ENCODE results near the gene ACKR2. TPM values are rescaled to one million over a fixed set of nuclear protein-coding genes. Genes with fewer than 3 reads are reported as not detected.

The ACKR2 gene
- total RNA-seq, 3 donors from 2014 or later (not counting 1 experiment from before 2014, with no cell fraction given), result 0.56 to 0.95 (median 0.72) TPM

DNA sequence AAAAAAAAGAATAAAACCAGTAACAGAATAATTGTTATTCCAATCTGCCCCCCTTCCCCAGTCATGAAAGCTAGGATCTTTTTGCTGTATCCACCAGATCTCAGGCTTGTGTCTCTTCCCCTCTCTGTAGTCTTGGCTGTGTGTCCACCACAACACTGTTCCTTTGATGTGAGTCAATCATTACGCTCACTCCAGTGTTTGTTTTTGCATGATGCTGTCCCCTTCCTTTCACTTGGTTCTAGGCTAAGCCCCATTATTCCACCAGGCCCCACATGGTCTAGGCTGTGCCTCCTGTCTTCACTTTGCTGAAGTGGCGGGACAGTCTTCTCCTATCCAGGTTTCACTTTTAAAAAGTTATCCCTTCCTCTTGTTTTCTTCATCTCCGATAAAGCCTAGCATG, 13.6 kb downstream of the ACKR2 start:
- Histone ChIP-seq H3K4me1 (ENCODE audit: control insufficient read depth, insufficient read depth, low read length) (no peaks in the 10 kb centered on the region), H3K4me3 (ENCODE audit: low read length) (no peak overlapping the region), H3K27me3 (ENCODE audit: control insufficient read depth, insufficient read depth, low read length) (no peaks in the 10 kb centered on the region), H3K27ac (ENCODE audit: low read length) (no peak overlapping the region), H3K9me3 (ENCODE audit: control insufficient read depth, insufficient read depth, low read length) (no peaks in the 10 kb centered on the region), H3K36me3 (ENCODE audit: control insufficient read depth, insufficient read depth, low read length) (no peaks in the 10 kb centered on the region)
- Mint-ChIP-seq H3K4me1 (no peaks in the 10 kb centered on the region), H3K9me3 (no peaks in the 10 kb centered on the region), H3K36me3 (no peaks in the 10 kb centered on the region), H3K27me3 (ENCODE audit: low read depth in 2 of 2) (peaks cover 16 to 18% of the 10 kb centered on the region in 2 donors), H3K4me3 (no peak overlapping the region), H3K27ac (no peak overlapping the region)
- WGBS (ENCODE audit: insufficient coverage), result 97% methylated on average over 3 of the region's 3 CpGs
- ATAC-seq (no peak), DNase-seq (no peak)
- intact Hi-C loops (cut with micrococcal nuclease), result no loop called here
- TF ChIP-seq, protein P1, sequence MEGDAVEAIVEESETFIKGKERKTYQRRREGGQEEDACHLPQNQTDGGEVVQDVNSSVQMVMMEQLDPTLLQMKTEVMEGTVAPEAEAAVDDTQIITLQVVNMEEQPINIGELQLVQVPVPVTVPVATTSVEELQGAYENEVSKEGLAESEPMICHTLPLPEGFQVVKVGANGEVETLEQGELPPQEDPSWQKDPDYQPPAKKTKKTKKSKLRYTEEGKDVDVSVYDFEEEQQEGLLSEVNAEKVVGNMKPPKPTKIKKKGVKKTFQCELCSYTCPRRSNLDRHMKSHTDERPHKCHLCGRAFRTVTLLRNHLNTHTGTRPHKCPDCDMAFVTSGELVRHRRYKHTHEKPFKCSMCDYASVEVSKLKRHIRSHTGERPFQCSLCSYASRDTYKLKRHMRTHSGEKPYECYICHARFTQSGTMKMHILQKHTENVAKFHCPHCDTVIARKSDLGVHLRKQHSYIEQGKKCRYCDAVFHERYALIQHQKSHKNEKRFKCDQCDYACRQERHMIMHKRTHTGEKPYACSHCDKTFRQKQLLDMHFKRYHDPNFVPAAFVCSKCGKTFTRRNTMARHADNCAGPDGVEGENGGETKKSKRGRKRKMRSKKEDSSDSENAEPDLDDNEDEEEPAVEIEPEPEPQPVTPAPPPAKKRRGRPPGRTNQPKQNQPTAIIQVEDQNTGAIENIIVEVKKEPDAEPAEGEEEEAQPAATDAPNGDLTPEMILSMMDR (IDR thresholded peaks at IDR 0.05), result no peak

DNA sequence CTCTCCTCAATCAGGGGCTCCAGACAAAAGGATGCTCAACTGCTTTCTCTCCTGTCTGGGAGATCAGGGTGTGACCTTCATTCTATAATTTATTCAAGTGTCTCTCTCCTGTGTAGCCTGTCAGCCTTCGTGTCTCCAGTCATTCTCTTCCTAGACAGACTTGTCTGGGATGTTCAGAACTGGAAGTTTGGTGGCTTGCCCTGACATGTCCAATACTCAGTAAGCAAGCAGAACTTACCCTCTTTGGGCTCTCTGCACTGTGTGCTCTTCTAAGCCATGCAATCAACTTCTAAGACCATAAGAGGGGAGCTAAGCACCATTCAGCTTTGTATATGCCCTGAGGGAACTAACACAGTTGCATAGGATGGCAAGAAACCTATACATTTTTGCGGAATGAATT, 14.1 kb downstream of the ACKR2 start:
- Mint-ChIP-seq H3K36me3 (no peaks in the 10 kb centered on the region), H3K4me3 (no peak overlapping the region), H3K27ac (no peak overlapping the region), H3K27me3 (ENCODE audit: low read depth in 2 of 2) (peaks cover 16 to 18% of the 10 kb centered on the region in 2 donors), H3K9me3 (no peaks in the 10 kb centered on the region), H3K4me1 (no peaks in the 10 kb centered on the region)
- H3K36me3 ChIP-seq (ENCODE audit: control insufficient read depth, insufficient read depth, low read length), result no peaks in the 10 kb centered on the region
- H3K27ac ChIP-seq (ENCODE audit: low read length), result no peak overlapping the region
- H3K4me3 ChIP-seq (ENCODE audit: low read length), result no peak overlapping the region
- intact Hi-C loops (cut with micrococcal nuclease), result no loop called here
- DNase-seq (no peak), ATAC-seq (no peak)
- TF ChIP-seq, protein P1 (IDR thresholded peaks at IDR 0.05), result no peak
- H3K4me1 ChIP-seq (ENCODE audit: control insufficient read depth, insufficient read depth, low read length), result no peaks in the 10 kb centered on the region
- 82% methylated on average over 2 of the region's 2 CpGs for WGBS (ENCODE audit: insufficient coverage)
- H3K9me3 ChIP-seq (ENCODE audit: control insufficient read depth, insufficient read depth, low read length), result no peaks in the 10 kb centered on the region
- H3K27me3 ChIP-seq (ENCODE audit: control insufficient read depth, insufficient read depth, low read length), result no peaks in the 10 kb centered on the region

GRCh38 chr3:42826141-42826540, 16.9 kb downstream of the ACKR2 start:
- no peaks in the 10 kb centered on the region for H3K9me3 ChIP-seq (ENCODE audit: control insufficient read depth, insufficient read depth, low read length)
- H3K4me3 ChIP-seq (ENCODE audit: low read length), result no peak overlapping the region
- TF ChIP-seq, protein P1 (IDR thresholded peaks at IDR 0.05), result no peak
- Mint-ChIP-seq H3K36me3 (no peaks in the 10 kb centered on the region), H3K27ac (no peak overlapping the region), H3K27me3 (ENCODE audit: low read depth in 2 of 2) (peaks cover 16 to 21% of the 10 kb centered on the region in 2 donors), H3K4me3 (no peak overlapping the region), H3K9me3 (no peaks in the 10 kb centered on the region), H3K4me1 (peaks cover 1 to 6% of the 10 kb centered on the region in 2 donors)
- peaks cover 2% of the 10 kb centered on the region for H3K27me3 ChIP-seq (ENCODE audit: control insufficient read depth, insufficient read depth, low read length)
- intact Hi-C loops (cut with micrococcal nuclease), result no loop called here
- DNase-seq (no peak), ATAC-seq (no peak)
- no peak overlapping the region for H3K27ac ChIP-seq (ENCODE audit: low read length)
- H3K36me3 ChIP-seq (ENCODE audit: control insufficient read depth, insufficient read depth, low read length), result no peaks in the 10 kb centered on the region
- no peaks in the 10 kb centered on the region for H3K4me1 ChIP-seq (ENCODE audit: control insufficient read depth, insufficient read depth, low read length)

GRCh38 chr3:42827023-42827422, 17.8 kb downstream of the ACKR2 start:
- intact Hi-C loops (cut with micrococcal nuclease), result no loop called here
- ATAC-seq (no peak), DNase-seq (no peak)
- no peaks in the 10 kb centered on the region for H3K36me3 ChIP-seq (ENCODE audit: control insufficient read depth, insufficient read depth, low read length)
- peaks cover 2% of the 10 kb centered on the region for H3K27me3 ChIP-seq (ENCODE audit: control insufficient read depth, insufficient read depth, low read length)
- Mint-ChIP-seq H3K4me3 (no peak overlapping the region), H3K4me1 (peaks cover 8 to 13% of the 10 kb centered on the region in 2 donors), H3K27me3 (ENCODE audit: low read depth in 2 of 2) (peaks cover 16 to 21% of the 10 kb centered on the region in 2 donors), H3K36me3 (no peaks in the 10 kb centered on the region), H3K27ac (no peak overlapping the region), H3K9me3 (no peaks in the 10 kb centered on the region)
- H3K27ac ChIP-seq (ENCODE audit: low read length), result no peak overlapping the region
- TF ChIP-seq, protein P1 (IDR thresholded peaks at IDR 0.05), result no peak
- H3K4me3 ChIP-seq (ENCODE audit: low read length), result no peak overlapping the region
- H3K9me3 ChIP-seq (ENCODE audit: control insufficient read depth, insufficient read depth, low read length), result no peaks in the 10 kb centered on the region
- peaks cover 3% of the 10 kb centered on the region for H3K4me1 ChIP-seq (ENCODE audit: control insufficient read depth, insufficient read depth, low read length)

Measured in natural killer cell (primary cell).